SK-N-SH (cell line): ENCODE data around the gene SLC9A7. TPM values are rescaled to one million over a fixed set of nuclear protein-coding genes. Genes with fewer than 3 reads are reported as not detected.

ENCODE experiments used
- CTCF ChIA-PET: fragments of 300-600, 350-600 bp; formaldehyde crosslinking; extraction: SDS; loops from one replicate; lab custom pipeline; 2021; lab: Yijun Ruan, JAX
- POLR2A ChIA-PET: fragments of 350-600 bp; sonication (Branson Sonifier 250); formaldehyde crosslinking; extraction: SDS; loops from one replicate; lab custom pipeline; 2020; ENCODE audit warnings: antibody characterized with exemption, inconsistent platforms; lab: Yijun Ruan, JAX
- DNase-seq: peaks from one replicate; pipeline ENCODE4 v3.0.0; 2012
- H2AFZ ChIP-seq: fragments of 200-600 bp; sonication (generic); 2 replicates; pipeline ENCODE4 v1.8.1; 2016; ENCODE audit warnings: antibody characterized with exemption, mild to moderate bottlenecking, low read depth
- H3F3A ChIP-seq: fragments of 200-600 bp; sonication (generic); replicated peaks from 2 replicates; pipeline ENCODE3; 2016; ENCODE audit warnings: antibody characterized with exemption, mild to moderate bottlenecking; ENCODE audit not compliant: insufficient read depth
- H3K27ac ChIP-seq, 2 experiments: fragments of 200-500 bp in 1 of 2; fragments of 200-600 bp in 1 of 2; sonication (Bioruptor generic) in 1 of 2; sonication (generic), shearing (Covaris generic) in 1 of 2; 2 replicates each; pipeline versions ENCODE4 v1.5.1 to v1.6.1; 2014 to 2016; ENCODE audit warnings: low read depth in 2 of 2, inconsistent platforms in 1 of 2, low read length in 1 of 2, mild to moderate bottlenecking in 1 of 2, mixed read lengths in 1 of 2
- H3K27me3 ChIP-seq: fragments of 200-600 bp; sonication (generic), shearing (Covaris generic); 2 replicates; pipeline ENCODE4 v1.6.1; 2016; ENCODE audit warnings: mixed run types; ENCODE audit not compliant: insufficient read depth
- H3K36me3 ChIP-seq, 2 experiments: fragments of 200-500 bp in 1 of 2; fragments of 200-600 bp in 1 of 2; sonication (Bioruptor generic) in 1 of 2; sonication (generic) in 1 of 2; replicated peaks in 1 of 2; 2 replicates each; pipeline versions ENCODE3 to v1.5.1; 2014 to 2016; ENCODE audit warnings: low read length in 1 of 2, mild to moderate bottlenecking in 1 of 2; ENCODE audit not compliant: insufficient read depth in 2 of 2, control insufficient read depth in 1 of 2
- H3K4me1 ChIP-seq, 2 experiments: fragments of 200-500 bp in 1 of 2; fragments of 200-600 bp in 1 of 2; sonication (Bioruptor generic) in 1 of 2; sonication (generic), shearing (Covaris generic) in 1 of 2; 2 replicates each; pipeline versions ENCODE4 v1.5.1 to v1.6.1; 2014 to 2016; ENCODE audit warnings: low read depth in 1 of 2, low read length in 1 of 2, mixed run types in 1 of 2; ENCODE audit not compliant: insufficient read depth in 2 of 2, control insufficient read depth in 1 of 2
- H3K4me2 ChIP-seq: fragments of 200-600 bp; sonication (generic), shearing (Covaris generic); 2 replicates; pipeline ENCODE4 v1.6.1; 2017; ENCODE audit warnings: mixed run types
- H3K4me3 ChIP-seq, 2 experiments: fragments of 200-500 bp in 1 of 2; fragments of 200-600 bp in 1 of 2; sonication (Bioruptor generic) in 1 of 2; sonication (generic), shearing (Covaris generic) in 1 of 2; 2 replicates each; pipeline versions ENCODE4 v1.5.1 to v1.8.1; 2014 to 2016; ENCODE audit warnings: low read depth in 2 of 2, inconsistent platforms in 1 of 2, low read length in 1 of 2, mild to moderate bottlenecking in 1 of 2, mixed read lengths in 1 of 2, moderate library complexity in 1 of 2
- H3K79me2 ChIP-seq: fragments of 200-600 bp; sonication (generic); 2 replicates; pipeline ENCODE4 v1.8.1; 2017; ENCODE audit warnings: mild to moderate bottlenecking; ENCODE audit not compliant: insufficient read depth
- H3K9ac ChIP-seq: fragments of 200-600 bp; sonication (generic); 2 replicates; pipeline ENCODE4 v1.6.1; 2017; ENCODE audit warnings: mixed run types
- H3K9me2 ChIP-seq: fragments of 200-600 bp; sonication (generic); 2 replicates; pipeline ENCODE4 v1.6.1; 2017; ENCODE audit warnings: mixed run types
- H3K9me3 ChIP-seq: fragments of 200-600 bp; sonication (generic); 2 replicates; pipeline ENCODE4 v1.6.1; 2017; ENCODE audit warnings: mixed run types, mild to moderate bottlenecking, moderate library complexity
- H4K20me1 ChIP-seq: fragments of 200-600 bp; sonication (generic); 2 replicates; pipeline ENCODE4 v1.6.1; 2017; ENCODE audit warnings: mild to moderate bottlenecking, mixed run types; ENCODE audit not compliant: insufficient read depth
- ELF1 ChIP-seq: IDR thresholded peaks from 2 replicates; pipeline ENCODE4 v1.4.0; 2012
- FOSL2 ChIP-seq: IDR thresholded peaks from 2 replicates; pipeline ENCODE4 v1.4.0; 2012; ENCODE audit warnings: low read depth, mild to moderate bottlenecking, moderate library complexity, borderline replicate concordance
- FOXJ3 ChIP-seq: sonication (generic); formaldehyde crosslinking; IDR thresholded peaks from 2 replicates; pipeline ENCODE4 v1.5.1; 2020; ENCODE audit warnings: mild to moderate bottlenecking, missing genetic modification reagents
- FOXM1 ChIP-seq: IDR thresholded peaks from 2 replicates; pipeline ENCODE4 v1.4.0; 2012; ENCODE audit warnings: low read depth, mild to moderate bottlenecking
- GABPA ChIP-seq: IDR thresholded peaks from 2 replicates; pipeline ENCODE4 v1.4.0; 2012; ENCODE audit warnings: low read depth, mild to moderate bottlenecking
- GATA2 ChIP-seq: sonication (generic); formaldehyde crosslinking; IDR thresholded peaks from 2 replicates; pipeline ENCODE4 v1.5.0; 2020; ENCODE audit warnings: mild to moderate bottlenecking, missing genetic modification reagents
- IRF3 ChIP-seq: fragments of 150-350 bp; IDR thresholded peaks from 2 replicates; pipeline ENCODE4 v1.6.1; 2016; ENCODE audit warnings: mild to moderate bottlenecking, low read depth, low read length
- JUND ChIP-seq: IDR thresholded peaks from 2 replicates; pipeline ENCODE4 v1.4.0; 2012
- MAX ChIP-seq: IDR thresholded peaks from 2 replicates; pipeline ENCODE4 v1.4.0; 2012; ENCODE audit warnings: low read depth
- MEF2A ChIP-seq: IDR thresholded peaks from 2 replicates; pipeline ENCODE4 v1.4.0; 2012; ENCODE audit warnings: low read depth, borderline replicate concordance
- NFIC ChIP-seq: IDR thresholded peaks from 2 replicates; pipeline ENCODE4 v1.4.0; 2012; ENCODE audit warnings: borderline replicate concordance
- RAD21 ChIP-seq: IDR thresholded peaks from 2 replicates; pipeline ENCODE4 v1.6.1; 2012; ENCODE audit warnings: mild to moderate bottlenecking, low read length
- RCOR1 ChIP-seq: fragments of 150-350 bp; IDR thresholded peaks from 2 replicates; pipeline ENCODE4 v1.6.1; 2017; ENCODE audit warnings: antibody characterized with exemption, low read length
- RFX5 ChIP-seq: IDR thresholded peaks from 2 replicates; pipeline ENCODE4 v1.6.1; 2012; ENCODE audit warnings: mild to moderate bottlenecking, improper control_type of control experiment, low read length
- SMC3 ChIP-seq: IDR thresholded peaks from 2 replicates; pipeline ENCODE4 v1.6.1; 2012; ENCODE audit warnings: low read depth, low read length, improper control_type of control experiment
- TEAD4 ChIP-seq: IDR thresholded peaks from 2 replicates; pipeline ENCODE4 v1.4.0; 2012; ENCODE audit warnings: mild to moderate bottlenecking, borderline replicate concordance; ENCODE audit not compliant: insufficient read depth
- USF1 ChIP-seq: IDR thresholded peaks from 2 replicates; pipeline ENCODE4 v1.4.0; 2012; ENCODE audit warnings: low read depth, borderline replicate concordance
- USF2 ChIP-seq: fragments of 150-350 bp; IDR thresholded peaks from 2 replicates; pipeline ENCODE4 v1.6.1; 2017; ENCODE audit warnings: antibody characterized with exemption, low read length, low read depth, borderline replicate concordance
- polyA plus RNA-seq, 3 experiments: library from polyadenylated mRNA; depleted of rRNA; stranded (reverse); fragments of >200 nt; gene quantifications; 2 replicates each; pipeline ENCODE4 v1.2.3, GENCODE V29; 2012

Gene SLC9A7
- polyA plus RNA-seq, 1 of the 3 experiments (the other 2 are of a cell fraction), result 10.5 TPM

GRCh38 chrX:46617906-46618305 lies 141.0 kb downstream of the SLC9A7 start:
- CTCF ChIA-PET, result interaction anchor here (0.9 to 1.0 kb wide), 2 partner anchors 24 to 178 kb away, joined by 3 read pairs; no protein-coding TSS in a partner anchor
- H3K27ac ChIP-seq, result no peak overlapping the region

More at GRCh38 chrX:46617906-46618305, 141.0 kb downstream of the SLC9A7 start:
- Histone ChIP-seq H3F3A (no peaks in the 10 kb centered on the region), H3K79me2 (no peaks in the 10 kb centered on the region), H3K4me1 (no peaks in the 10 kb centered on the region), H3K9me2 (no peaks in the 10 kb centered on the region), H3K4me3 (no peak overlapping the region), H3K4me2 (no peak overlapping the region), H2AFZ (no peak overlapping the region), H3K27me3 (no peaks in the 10 kb centered on the region; the same call in 1 of the 2 replicates), H4K20me1 (no peaks in the 10 kb centered on the region), H3K36me3 (peaks cover 0 to 12% of the 10 kb centered on the region in 2 experiments), H3K9ac (no peak overlapping the region), H3K9me3 (no peaks in the 10 kb centered on the region)
- TF ChIP-seq GABPA (no peak), USF1 (no peak), ELF1 (no peak), TEAD4 (no peak), GATA2 (CRISPR knock-in tag) (no peak), IRF3 (no peak), FOXM1 (no peak), SMC3 (no peak), MEF2A (no peak), NFIC (no peak), RFX5 (no peak), JUND (no peak), RCOR1 (no peak), FOSL2 (no peak), MAX (no peak), RAD21 (no peak), USF2 (no peak), FOXJ3 (CRISPR knock-in tag) (no peak)
- POLR2A ChIA-PET, result no interaction called here
- no peak for DNase-seq
